Purkinje cell (primary cell): ENCODE measurements around the gene ACAT1. TPM values are rescaled to one million over a fixed set of nuclear protein-coding genes. Genes with fewer than 3 reads are reported as not detected.

ENCODE experiments used
- polyA plus RNA-seq: library from polyadenylated mRNA; unstranded; fragments of >200 nt; fragmentation: Nextera tagmentation; gene quantifications from 2 replicates; pipeline ENCODE4 v1.2.1, GENCODE V29; 2014

Gene ACAT1
- polyA plus RNA-seq: 215 and 226 TPM in 2 replicates

GRCh38 chr11:108121274-108122155 lies at the start of gene ACAT1:
Gene ACAT1 (plus strand): TSS chr11:108121567. CDS start chr11:108121607, 40 bp downstream.

Other genes with a start within 250 kb of the ACAT1 start
- 1.1 and 2.8 TPM in 2 replicates for gene RAB39A, start 193.1 kb upstream of the ACAT1 start, polyA plus RNA-seq
- 32.2 and 46.4 TPM in 2 replicates for gene CUL5, start 112.7 kb upstream of the ACAT1 start, polyA plus RNA-seq
- 14.1 and 18.3 TPM in 2 replicates for gene NPAT, start 101.1 kb downstream of the ACAT1 start, polyA plus RNA-seq
- 34.4 and 40.7 TPM in 2 replicates for gene ATM, start 101.5 kb downstream of the ACAT1 start, polyA plus RNA-seq